Astrocyte of the cerebellum (primary cell): Measurements from ENCODE around the gene TAF4.

Experiments used
- DNase-seq: peaks from one replicate; pipeline ENCODE4 v3.0.0-alpha.2; 2011; ENCODE audit warnings: low read depth
- H3K4me3 ChIP-seq: 2 replicates; pipeline ENCODE4 v1.5.1; 2011; ENCODE audit warnings: mild to moderate bottlenecking, low read depth, low read length, moderate library complexity
- in situ Hi-C: cut with HindIII; loops from 2 replicates; pipeline ENCODE4 v1.10.0; 2017; ENCODE audit warnings: low sequenced_read_pairs
- TF ChIP-seq, protein P1 (sequence below): IDR thresholded peaks from 2 replicates; pipeline ENCODE4 v1.5.1; 2012; ENCODE audit warnings: low read length, low read depth, moderate library complexity, mild to moderate bottlenecking; ENCODE audit errors: missing control alignments

The TAF4 gene

DNA sequence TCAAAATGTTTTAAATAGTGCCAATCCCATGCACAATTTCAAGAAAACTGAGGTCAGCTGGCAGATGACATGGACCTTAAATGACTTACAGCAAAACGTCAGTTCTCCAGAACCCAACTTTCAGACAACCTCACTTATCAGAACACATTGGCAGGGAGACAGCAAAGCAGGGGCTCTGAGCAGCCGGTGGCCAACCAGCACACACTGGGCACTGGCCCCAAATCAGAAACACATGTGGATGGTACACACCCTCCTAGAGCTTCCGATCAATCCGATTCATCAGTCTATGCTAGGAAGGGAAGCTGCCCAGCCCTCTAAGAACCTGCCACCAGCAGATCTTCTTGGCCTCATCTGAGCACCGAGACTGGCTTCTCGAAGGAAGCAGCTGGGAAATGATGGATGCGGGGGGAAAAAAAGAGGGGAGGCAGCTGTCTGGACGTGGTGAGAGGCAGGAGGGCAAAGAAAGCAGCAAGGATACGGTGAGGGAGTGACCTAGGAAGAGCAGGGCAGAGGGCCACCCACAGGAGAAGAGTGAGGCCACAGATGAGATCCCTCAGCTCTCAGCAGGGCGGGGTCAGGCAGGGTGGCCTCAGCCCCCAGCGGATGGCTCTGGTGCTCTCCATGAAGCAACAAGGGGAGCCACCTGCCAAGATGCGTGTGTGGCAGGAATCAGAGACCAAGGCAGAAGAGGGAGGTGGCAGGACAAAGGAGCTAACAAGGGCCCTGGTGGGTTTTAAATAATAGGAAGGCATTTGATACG, 32.9 kb downstream of the TAF4 start:
- H3K4me3 ChIP-seq = no peak overlapping the region
- no peak for DNase-seq
- in situ Hi-C loops = no loop called here
- TF ChIP-seq, protein P1, sequence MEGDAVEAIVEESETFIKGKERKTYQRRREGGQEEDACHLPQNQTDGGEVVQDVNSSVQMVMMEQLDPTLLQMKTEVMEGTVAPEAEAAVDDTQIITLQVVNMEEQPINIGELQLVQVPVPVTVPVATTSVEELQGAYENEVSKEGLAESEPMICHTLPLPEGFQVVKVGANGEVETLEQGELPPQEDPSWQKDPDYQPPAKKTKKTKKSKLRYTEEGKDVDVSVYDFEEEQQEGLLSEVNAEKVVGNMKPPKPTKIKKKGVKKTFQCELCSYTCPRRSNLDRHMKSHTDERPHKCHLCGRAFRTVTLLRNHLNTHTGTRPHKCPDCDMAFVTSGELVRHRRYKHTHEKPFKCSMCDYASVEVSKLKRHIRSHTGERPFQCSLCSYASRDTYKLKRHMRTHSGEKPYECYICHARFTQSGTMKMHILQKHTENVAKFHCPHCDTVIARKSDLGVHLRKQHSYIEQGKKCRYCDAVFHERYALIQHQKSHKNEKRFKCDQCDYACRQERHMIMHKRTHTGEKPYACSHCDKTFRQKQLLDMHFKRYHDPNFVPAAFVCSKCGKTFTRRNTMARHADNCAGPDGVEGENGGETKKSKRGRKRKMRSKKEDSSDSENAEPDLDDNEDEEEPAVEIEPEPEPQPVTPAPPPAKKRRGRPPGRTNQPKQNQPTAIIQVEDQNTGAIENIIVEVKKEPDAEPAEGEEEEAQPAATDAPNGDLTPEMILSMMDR = no peak

DNA sequence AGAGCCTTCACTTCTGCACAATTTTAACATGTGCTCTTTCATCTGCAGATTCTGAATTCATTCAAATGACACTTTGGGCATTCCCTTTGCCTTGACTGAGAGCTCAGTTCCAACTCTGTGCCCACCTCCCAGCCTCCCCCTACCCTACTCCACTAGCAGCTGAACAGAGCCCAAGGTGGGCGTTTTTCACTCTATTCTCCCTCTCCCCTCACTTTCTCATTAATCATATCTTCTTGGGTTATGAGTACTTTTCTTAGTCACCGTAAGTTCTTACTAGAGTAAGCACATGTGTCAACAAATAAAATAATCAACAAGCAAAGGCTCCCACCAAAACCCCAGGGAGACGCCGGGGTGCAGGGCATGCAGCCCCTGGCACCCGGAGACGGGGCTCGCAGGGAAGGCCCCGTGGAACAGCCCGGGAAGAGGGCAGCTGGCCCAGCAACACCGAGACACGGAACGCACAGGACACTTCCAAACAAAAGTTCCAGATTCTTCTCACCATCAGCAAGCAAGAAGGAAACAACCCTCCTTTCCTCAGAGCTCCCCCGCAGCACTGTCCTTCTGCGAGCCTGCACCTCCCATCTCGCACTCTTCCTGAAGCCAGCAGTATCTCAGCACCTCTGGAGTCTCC, 34.1 kb downstream of the TAF4 start:
- H3K4me3 ChIP-seq = no peak overlapping the region
- in situ Hi-C loops = no loop called here
- DNase-seq = no peak
- TF ChIP-seq, protein P1 = no peak

DNA sequence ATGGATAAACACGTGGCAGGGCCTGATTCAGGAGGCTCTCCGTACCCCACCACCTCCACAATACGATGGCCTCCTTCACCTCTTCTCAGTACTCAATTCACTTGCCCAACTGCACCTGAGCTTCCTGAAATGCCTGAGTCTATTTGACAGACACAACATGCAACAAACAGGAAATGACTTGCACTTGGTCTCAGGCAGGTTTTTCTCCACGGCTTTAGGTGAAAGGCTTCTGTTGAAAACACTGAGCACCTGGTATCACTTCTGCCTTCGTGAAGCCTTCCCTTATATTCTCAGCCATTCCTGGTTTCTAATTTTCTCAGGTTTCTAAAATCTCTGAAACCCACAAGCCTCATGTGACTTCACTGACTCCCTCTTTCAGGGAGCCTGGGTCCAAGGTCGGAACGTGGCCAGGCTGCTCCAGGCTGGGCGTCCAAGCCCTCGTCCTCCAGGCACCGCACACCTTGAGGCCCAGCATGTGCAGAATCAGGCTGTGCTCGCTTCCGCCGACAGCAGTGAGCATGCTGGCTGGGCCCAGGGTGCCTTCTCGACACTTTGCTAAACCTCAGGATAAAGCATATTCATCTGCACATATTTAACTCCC, 34.7 kb downstream of the TAF4 start:
- in situ Hi-C loops = no loop called here
- DNase-seq = no peak
- TF ChIP-seq, protein P1 = no peak
- no peak overlapping the region for H3K4me3 ChIP-seq

DNA sequence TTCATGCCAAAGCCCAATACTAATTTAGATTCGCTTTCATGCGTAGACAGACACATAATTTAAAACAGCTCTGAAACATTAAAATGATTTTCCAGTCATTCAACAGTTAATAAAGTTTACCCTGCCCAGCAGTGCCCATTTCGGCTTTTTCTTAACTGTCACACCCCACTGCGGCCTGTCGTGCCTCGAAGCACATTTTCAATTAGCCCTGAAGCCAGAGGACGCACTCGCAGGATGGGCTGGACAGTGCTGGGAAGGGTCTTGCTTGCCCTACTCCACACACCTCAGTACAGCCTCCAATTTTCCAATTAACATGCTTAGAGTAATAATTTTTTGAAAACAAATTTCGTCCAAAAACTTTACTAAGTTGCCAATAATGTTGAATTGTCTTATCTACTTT, 35.3 kb downstream of the TAF4 start:
- no peak for DNase-seq
- TF ChIP-seq, protein P1 = no peak
- no peak overlapping the region for H3K4me3 ChIP-seq
- in situ Hi-C loops = no loop called here

DNA sequence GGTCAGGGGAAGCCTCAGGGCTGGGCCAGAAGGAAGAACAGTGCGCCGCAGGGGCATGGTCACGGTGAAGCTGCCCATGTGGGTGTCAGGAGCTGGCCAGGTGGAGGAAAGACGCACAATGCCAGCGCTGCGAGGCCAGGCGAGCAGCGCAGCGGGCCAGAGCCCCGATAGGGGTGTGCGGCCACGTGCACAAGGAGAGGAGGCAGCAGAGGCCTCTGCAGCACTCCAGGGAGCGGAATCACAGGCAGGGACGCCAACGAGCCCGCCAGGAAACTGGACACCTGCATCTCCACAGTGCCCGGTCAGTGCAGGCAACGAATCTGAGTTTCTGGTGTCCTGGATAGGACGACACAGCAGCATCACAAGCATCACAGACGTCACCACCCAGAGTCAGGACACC, 35.7 kb downstream of the TAF4 start:
- TF ChIP-seq, protein P1 = no peak
- H3K4me3 ChIP-seq = no peak overlapping the region
- no peak for DNase-seq
- in situ Hi-C loops = no loop called here

DNA sequence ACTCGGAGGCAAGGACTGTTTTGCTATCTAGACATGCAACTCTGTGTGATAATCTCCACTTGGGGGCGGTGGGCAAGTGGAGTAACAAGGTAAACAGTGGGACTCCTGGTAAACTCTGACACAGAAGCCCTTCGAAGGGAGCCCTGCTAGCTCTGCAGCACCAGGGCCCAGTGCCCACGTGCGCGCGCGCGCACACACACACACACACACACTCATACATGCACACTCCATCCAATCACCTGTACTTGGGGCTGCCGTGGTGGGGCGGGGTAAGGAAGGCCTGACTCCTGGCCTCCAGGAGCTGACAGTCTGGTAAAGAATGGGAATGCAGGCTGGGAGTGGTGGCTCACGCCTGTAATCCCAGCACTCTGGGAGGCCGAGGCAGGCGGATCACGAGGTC, 36.4 kb downstream of the TAF4 start:
- TF ChIP-seq, protein P1 = no peak
- no peak for DNase-seq
- no peak overlapping the region for H3K4me3 ChIP-seq
- in situ Hi-C loops = no loop called here
